HG03575 (cell line): Measurements from ENCODE around the gene ITGB6.
"Not testable (repeated sequence)": the region's sequence is repeated elsewhere in the genome, so short reads cannot be mapped to it uniquely, and the experiment has no call there.

ENCODE experiments used
- ATAC-seq: cut with Tn5 transposase; IDR thresholded peaks from one replicate; pipeline ENCODE4 v1.9.1; 2021; ENCODE audit not compliant: unreplicated experiment, insufficient number of reproducible peaks, low FRiP score; ENCODE audit errors: extremely low read depth

The ITGB6 gene

DNA sequence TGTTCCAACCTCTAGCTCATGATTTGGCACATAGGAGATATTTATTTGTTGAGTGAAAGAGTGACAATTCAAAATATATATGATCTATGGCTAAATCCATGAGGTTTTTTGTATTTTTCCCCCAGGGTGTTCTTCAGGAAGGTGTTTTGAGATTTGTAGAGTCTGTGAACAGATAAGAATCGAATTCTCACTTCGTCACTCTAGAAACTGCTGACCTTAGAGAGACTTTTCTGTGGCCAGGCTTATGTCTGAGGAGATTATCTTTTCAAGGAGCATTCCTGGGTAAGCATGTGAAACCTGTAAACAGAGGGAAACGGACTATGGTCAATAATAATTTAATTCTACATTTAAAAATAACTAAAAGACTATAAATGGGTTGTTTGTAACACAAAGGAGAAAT, 849 bp upstream of the ITGB6 start:
- ATAC-seq = no peak

DNA sequence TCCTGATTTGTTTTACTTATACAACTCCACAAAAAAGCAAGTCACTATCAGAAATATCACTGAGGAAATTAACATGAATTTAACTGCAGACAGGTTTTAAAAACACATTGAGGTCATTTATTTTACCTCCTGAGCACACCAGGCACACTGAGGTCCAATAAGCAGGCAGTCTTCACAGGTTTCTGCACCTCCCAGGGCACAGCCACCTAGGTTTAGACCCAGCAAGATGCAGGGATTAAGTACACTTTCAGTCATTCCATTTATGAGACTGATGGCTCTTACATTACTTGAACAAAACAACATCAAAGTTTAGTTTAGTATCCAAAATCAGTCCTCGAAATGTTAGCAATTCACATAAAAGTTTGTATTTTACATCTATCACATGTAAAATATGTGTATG, 1.0 kb downstream of the ITGB6 start:
- no peak for ATAC-seq

DNA sequence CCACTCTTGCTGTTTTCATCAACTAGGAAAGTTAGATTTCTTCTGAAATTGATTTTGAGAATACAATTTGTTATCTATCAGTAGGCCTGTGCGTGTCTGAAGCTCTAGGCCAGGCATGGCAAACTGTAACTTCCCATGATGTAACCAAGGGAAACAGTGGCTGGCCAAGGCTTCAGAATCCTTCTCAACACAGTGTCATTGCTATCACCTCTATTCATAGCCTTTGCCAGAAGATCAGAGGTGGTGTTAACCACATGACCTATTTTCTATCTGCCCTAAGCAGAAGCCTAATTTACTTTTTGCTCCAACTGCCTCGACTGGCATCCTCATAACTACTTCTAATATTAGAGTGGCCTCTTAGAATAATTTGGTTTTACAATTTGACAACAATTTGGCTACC, 2.5 kb downstream of the ITGB6 start:
- ATAC-seq = no peak

DNA sequence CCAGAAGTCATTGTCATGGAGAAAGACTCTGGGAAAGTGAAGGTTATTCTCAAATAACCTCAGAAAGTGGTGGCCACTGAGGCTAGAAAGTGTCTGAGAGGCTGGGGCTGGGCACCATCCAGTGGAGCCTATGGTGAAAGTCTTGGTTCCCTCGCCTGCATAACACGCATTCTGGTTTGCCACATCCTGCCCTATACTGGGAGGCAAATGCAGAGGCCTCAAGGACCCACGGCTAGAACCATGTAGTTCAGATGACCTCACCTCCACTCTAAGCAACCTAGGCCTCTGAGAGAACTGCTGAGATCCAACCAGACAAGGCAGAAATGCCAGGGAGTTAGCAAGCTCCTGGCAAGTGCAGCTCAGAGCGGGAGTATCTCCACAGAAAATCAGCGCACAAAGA, 5.1 kb downstream of the ITGB6 start:
- no peak for ATAC-seq

DNA sequence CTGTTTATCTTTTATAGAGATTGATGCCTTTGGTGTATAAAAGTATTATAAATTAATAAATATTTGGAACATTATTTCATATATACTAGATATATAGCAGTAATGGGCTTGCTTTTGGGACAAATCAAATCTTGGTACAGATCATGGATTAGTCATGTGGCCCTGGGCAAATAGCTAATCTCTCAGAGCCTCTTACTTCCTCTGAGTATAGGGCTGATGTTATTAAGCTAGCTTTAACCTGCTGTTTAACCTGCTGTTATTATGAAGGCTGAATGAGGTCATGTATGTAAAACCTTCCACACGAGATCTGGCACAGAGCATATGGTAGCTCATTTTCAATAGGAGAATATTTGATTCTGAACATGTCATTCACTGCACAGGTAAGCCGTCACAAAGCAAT, 5.7 kb downstream of the ITGB6 start:
- no peak for ATAC-seq

DNA sequence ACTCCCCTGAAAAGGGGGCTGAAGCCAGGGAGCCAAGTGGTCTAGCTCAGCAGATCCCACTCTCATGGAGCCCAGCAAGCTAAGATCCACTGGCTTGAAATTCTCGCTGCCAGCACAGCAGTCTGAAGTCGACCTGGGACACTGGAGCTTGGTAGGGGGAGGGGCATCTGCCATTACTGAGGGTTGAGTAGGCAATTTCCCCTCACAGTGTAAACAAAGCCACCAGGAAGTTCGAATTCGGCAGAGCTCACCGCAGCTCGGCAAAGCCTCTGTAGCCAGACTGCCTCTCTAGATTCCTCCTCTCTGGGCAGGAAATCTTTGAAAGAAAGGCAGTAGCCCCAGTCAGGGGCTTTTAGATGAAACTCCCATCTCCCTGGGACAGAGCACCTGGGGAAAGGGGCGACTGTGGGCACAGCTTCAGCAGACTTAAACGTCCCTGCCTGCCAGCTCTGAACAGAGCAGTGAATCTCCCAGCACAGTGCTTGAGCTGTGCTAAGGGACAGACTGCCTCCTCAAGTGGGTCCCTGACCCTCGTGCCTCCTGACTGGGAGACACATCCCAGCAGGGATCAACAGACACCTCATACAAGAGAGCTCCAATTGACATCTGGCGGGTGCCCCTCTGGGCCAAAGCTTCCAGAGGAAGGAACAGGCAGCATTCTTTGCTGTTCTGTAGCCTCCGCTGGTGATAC, 18.8 kb downstream of the ITGB6 start:
- not testable (repeated sequence) for ATAC-seq

DNA sequence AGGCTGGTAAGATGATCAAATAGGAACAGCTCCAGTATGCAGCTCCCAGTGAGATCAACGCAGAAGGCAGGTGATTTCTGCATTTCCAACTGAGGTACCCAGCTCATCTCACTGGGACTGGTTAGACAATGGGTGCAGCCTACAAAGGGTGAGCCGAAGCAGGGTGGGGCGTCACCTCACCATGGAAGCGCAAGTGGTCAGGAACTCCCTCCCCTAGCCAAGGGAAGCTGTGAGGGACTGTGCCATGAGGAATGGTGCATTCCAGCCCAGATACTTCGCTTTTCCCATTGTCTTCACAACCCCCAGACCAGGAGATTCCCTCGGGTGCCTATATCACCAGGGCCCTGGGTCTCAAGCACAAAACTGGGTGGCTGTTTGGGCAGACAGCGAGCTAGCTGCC, 19.4 kb downstream of the ITGB6 start:
- not testable (repeated sequence) for ATAC-seq

DNA sequence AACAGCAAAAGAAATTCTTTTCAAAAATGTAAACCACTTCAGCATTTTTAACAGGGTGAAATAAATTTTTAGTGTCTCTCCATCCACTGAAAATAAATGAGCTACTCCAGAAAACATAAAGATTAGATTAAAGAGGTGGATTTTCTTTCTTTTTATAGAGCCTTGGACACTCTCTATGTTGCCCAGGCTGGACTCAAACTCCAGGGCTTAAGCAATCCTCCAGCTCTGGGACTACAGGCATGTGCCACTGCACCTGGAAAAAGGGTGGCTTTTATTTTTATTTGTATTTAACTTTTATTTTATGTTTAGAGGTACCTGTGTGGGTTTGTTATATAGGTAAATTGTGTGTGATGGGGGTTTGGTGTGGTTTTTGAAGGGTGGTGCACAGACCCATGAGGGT, 19.9 kb downstream of the ITGB6 start:
- ATAC-seq = no peak

DNA sequence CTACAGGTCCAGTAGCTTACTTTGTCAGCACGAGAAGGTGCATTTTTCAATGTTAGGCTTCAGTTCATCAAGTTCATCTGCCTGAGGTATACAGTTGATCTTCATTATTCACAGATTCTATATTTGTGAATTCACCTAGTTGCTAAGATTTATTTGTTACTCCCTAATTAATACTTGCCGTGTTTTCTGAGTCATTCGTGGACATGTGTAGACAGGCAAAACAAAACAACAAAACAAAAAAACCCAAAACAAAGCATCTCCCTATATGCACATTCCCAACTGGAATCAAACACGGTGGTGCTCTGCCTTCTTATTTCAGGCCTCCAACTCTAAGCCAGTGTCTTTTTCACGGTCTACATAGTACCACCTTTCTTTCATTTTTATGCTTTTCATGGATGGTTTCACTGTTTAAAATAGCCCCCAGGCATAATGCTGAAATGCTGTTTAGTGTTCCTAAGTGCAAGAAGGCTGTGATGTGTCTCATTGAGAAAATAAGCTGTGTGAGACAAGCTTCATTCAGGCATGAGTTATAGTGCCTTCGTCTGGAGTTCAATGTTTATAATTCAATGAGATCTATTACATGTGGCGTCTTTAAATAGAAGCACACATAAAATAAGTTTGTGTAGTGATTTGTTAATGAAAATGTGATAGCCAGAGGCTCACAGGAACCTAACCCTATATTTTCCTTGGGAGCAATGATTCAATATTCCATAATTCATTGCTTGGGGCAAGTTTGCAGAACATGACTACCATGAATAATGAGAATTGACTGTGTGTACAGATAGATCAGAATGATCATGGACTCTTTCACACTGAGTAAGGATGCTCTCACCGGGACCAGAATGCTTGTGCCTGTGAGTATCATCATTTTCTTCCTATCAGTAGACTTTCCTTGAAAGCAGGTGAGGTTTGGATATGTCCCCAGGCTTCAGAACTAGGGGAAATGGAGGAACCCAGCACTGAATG, 24.6 kb downstream of the ITGB6 start:
- ATAC-seq = no peak

DNA sequence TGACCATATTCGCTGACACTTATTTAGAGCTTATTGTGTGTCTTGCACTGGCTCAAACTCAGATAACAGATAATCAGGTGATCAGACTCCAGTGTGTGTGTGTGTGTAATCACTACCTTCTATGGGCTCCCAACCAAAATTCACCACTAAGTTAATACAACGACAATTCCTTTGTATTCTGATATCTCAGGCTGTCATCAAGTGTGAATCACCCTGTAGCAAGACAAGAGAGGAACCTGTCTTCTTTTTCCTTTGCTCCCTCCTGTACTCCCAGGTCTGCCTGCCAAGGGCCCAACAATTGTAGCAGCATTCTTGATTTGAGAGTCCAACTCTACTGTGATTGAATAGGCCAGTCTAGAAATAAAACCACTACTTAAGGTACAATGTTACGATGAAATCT, 25.8 kb downstream of the ITGB6 start:
- no peak for ATAC-seq

DNA sequence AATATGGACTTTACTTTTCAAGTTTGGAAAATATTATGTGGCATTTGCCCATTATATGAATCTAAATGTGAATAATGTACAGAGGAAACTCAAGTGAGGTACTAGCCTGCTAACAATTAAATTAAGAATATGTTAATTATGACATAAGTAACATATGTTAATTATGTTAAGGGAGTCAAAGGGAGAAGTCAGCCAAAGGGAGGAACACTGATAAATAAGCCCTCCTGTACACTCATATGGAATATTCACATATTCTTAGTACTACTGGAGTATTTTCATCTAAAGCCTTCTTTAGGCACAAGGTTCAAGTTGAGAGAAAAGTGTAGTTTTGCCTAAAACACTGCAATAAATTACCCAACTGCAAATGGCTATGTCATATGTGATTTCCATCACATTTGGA, 30.1 kb downstream of the ITGB6 start:
- no peak for ATAC-seq

DNA sequence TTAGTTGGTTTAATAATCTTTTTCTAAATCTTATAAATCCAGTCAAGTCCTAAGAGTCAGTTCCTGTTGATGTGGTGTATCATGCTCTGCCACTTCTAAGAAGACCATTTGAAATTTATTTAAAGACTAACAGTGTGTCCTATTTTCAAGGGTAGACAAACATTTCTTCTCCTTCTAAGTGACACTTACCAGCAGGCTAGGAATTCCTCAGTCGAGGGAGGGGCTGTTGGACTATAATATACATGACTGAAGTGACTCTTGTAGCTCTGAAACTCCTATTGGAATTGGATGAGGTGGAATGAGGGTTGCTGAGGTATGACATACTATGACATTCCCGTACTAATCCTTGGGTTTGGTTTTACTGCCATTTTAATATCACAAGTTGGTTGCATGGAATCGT, 30.6 kb downstream of the ITGB6 start:
- ATAC-seq = no peak

DNA sequence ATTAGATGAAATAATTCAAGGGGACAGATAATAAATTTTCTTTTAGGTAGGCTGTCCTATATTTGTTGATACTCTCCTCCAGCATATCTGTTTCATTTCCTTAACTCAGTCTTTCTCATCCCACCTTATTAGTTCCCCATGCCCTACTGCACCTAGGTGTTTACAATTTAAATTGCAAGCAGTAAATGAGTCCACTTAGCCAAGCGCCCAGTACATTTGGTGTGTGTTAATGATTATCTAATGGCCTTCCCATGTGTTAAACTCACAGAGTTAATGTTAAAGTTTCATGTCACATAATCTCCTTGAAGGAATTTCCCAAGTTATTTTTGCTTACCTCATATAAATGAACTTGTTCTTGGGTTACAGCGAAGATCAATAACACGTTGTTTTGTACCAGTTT, 31.2 kb downstream of the ITGB6 start:
- ATAC-seq = no peak

DNA sequence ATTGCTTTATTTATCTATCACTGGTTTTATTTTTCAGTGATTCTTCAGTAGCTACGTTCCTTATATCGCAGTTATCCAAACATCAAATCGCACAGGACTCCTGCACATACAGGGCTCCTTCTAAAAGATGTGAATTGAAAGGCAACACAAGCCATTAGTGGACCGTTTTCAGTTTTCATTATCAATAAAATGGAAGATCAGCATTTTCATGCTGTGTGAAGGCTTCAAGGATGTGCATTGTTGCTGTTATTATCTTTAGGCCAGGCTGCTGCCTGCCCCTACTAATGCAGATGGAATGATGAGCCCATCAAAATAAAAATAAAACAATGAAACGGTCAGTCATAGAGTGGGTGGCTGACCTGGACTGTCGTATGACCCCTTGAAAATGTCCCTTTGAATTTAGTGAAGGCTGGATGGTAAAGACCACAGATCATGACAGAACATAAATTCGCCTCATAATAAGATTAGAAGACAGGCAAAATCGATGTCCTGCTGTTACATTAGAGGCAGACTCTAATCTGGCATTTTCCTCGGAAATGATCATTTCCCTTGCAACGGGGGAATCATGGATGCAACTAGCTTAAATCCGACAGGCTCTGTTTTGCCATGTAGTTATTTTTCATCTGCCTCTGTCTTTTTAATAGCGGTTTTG, 32.9 kb downstream of the ITGB6 start:
- ATAC-seq = no peak

DNA sequence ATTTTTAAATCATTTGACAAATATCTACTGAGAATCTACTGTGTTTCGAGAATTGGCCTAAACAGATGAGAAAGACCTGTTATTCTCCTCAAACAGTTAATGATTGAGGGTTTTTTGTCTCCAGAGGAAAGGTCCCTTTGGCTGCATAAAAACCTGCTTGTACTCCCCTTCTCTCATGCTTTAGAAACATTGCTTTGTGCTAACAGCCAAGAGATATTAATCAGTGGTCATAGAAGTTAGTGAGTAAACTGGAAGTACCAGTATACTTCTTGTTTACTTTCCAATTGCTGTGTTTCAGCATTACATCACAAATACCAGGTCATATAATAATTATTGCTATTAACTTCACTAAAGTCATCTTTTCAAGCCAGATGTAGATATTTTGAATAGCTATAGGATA, 34.1 kb downstream of the ITGB6 start:
- no peak for ATAC-seq

DNA sequence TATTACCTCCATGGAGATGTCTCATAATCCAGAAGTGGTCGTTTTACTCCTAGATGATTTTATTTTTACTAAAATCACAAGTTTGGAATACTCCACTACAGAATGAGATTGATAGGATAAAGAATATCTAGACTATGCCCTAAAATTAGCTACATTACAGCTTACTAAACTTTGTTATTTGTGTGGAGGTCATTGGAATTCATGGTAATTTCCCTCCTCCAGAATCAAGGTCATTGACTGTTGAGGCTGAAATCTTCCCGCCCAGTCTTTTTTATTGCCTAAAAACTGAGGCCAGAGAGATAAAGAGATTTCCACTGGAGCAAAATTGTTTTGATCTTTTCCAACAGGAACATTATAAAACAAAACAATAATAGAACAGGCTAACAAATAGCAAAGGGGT, 35.0 kb downstream of the ITGB6 start:
- ATAC-seq = no peak

DNA sequence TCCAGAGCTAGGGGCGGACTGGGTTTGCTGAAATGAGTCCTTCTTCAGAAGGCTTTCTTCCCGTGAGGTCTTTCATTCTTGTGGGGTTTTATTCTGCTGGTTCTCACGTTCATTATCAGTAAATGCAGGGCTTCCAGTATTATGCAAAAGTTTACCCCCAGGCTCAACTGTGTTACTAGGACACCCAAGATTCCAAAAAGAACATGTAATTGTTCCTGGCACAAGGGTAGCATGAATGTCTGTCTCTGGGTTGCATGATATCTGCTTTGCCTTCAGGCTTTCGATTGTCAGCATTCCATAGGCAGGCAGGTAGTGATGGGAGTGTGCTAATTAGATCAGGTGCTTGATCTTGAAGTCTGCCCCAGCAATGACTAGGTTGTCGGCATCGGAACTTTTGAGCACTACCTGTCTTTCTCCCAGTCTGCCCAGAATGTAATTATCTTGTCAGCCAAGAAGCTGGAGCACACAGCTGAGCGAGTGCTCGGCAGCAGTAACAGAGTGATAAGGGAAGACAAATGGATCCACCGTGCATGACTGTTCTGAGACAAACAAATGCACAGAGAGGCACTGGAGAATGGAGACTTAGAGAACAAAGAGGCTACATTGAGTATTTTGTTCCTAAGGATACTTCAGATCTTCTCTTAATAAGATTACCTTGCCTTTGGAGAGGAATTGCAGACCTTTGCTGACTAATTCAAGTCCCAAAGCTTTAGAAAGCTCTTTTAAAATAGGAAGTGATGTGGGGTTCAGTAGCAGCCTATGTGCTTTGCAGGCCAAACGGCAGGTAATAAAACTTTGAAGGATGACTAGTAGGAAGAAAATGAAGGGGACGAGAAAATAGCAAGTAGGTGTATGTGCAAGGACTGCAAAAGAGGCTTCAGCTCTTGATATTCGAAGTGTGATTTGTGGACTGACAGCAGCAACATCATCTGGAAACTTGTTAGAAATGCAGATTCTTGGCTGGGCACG, 41.9 kb downstream of the ITGB6 start:
- no peak for ATAC-seq

DNA sequence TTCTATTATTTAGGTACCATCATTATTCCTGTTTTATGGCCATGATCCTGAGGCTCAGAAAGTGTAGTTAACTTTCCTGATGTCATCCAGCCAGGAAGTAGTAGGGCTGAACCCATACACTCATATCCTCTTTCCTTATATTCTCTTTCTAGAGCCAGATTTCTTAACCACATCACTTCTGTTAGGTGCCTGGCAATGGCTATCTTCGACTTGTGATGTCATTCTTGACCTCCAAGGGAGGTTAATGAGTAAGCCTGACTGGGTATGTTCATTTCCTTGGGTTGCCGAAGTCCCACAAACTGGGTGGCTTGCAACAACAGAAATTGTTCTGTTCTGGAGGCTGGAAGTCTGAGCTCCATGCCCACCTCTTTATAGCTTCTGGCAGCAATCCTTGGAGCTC, 43.4 kb downstream of the ITGB6 start:
- ATAC-seq = no peak

DNA sequence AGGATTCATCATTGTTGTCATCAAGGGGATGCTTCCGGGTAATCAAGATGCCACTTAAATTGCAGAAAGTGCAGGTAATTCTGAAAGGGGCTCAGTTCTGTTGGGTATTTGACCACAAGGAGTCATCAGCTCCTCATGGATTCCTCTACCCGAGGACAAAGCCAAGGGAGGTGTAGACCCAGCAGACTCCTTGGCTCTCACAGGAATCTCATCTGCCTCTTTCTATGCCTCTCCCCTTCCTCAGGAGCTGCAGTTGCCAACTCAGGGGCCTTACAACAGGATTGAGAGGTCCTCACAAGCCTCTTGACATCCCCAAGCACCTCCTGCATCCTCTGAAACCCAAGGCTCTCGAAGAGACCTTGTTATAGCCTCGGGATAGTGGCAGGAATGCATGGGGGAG, 44.0 kb downstream of the ITGB6 start:
- ATAC-seq = no peak
